GM19035 (cell line): ENCODE measurements around the gene ATP2C2.
"Not testable (repeated sequence)": the region's sequence is repeated elsewhere in the genome, so short reads cannot be mapped to it uniquely, and the experiment has no call there.

Experiments
- ATAC-seq: cut with Tn5 transposase; IDR thresholded peaks from one replicate; pipeline ENCODE4 v1.9.1; 2021; ENCODE audit not compliant: unreplicated experiment

ATP2C2 gene

GRCh38 chr16:84391151-84392030 is 23.1 kb downstream of the ATP2C2 start:
- no peak for ATAC-seq

GRCh38 chr16:84392031-84392360 is 23.7 kb downstream of the ATP2C2 start:
- ATAC-seq, result no peak

GRCh38 chr16:84396082-84396481 is 27.7 kb downstream of the ATP2C2 start:
- ATAC-seq, result not testable (repeated sequence)

GRCh38 chr16:84396537-84397008 is 28.2 kb downstream of the ATP2C2 start:
- no peak for ATAC-seq

- no peak for ATAC-seq
Measured at GRCh38 chr16:84397090-84397489, 28.8 kb downstream of the ATP2C2 start.

- ATAC-seq, result no peak
Measured at GRCh38 chr16:84398701-84399100, 30.4 kb downstream of the ATP2C2 start.

GRCh38 chr16:84399912-84400311 is 31.6 kb downstream of the ATP2C2 start:
- not testable (repeated sequence) for ATAC-seq

- ATAC-seq, result not testable (repeated sequence)
Measured at GRCh38 chr16:84403435-84403834, 35.1 kb downstream of the ATP2C2 start.

GRCh38 chr16:84404324-84404723 is 36.0 kb downstream of the ATP2C2 start:
- ATAC-seq, result no peak

- ATAC-seq, result no peak
Measured at GRCh38 chr16:84404936-84405639, 36.8 kb downstream of the ATP2C2 start.

- no peak for ATAC-seq
Measured at GRCh38 chr16:84406006-84406963, 37.9 kb downstream of the ATP2C2 start.

GRCh38 chr16:84407588-84408313 is 39.4 kb downstream of the ATP2C2 start:
- no peak for ATAC-seq

GRCh38 chr16:84408314-84408690 is 40.0 kb downstream of the ATP2C2 start:
- no peak for ATAC-seq

GRCh38 chr16:84408856-84409255 is 40.5 kb downstream of the ATP2C2 start:
- ATAC-seq, result no peak

- ATAC-seq, result no peak
Measured at GRCh38 chr16:84410361-84411138, 42.2 kb downstream of the ATP2C2 start.

GRCh38 chr16:84411768-84412167 is 43.4 kb downstream of the ATP2C2 start:
- ATAC-seq, result no peak

GRCh38 chr16:84412262-84412661 is 43.9 kb downstream of the ATP2C2 start:
- no peak for ATAC-seq

- ATAC-seq, result no peak
Measured at GRCh38 chr16:84413244-84414004, 45.1 kb downstream of the ATP2C2 start.

- no peak for ATAC-seq
Measured at GRCh38 chr16:84414789-84415326, 46.5 kb downstream of the ATP2C2 start.
